PC-9 (cell line): ENCODE results near the gene TECTA. TPM values are rescaled to one million over a fixed set of nuclear protein-coding genes. Genes with fewer than 3 reads are reported as not detected.

Experiments used
- BruUV-seq: library from RNA; stranded (reverse); fragments of 400-500 nt; replicated peaks from 2 replicates; lab custom pipeline; 2021; lab: Mats Ljungman, UMichigan
- CTCF ChIA-PET: fragments of 300-600 bp; sonication (Branson Sonifier 250); formaldehyde crosslinking; loops from one replicate; lab custom pipeline; 2022; ENCODE audit warnings: antibody characterized with exemption; lab: Charles Lee
- POLR2A ChIA-PET: fragments of 300-600 bp; sonication (Branson Sonifier 250); formaldehyde crosslinking; loops from one replicate; lab custom pipeline; 2022; ENCODE audit warnings: antibody characterized with exemption; ENCODE audit not compliant: unreplicated experiment; lab: Charles Lee
- DNase-seq, 2 experiments: peaks; one replicate each; pipeline versions ENCODE4 v3.0.0 to v3.0.0-alpha.2; 2015 to 2022; ENCODE audit warnings: mixed read lengths in 1 of 2
- H2AFZ ChIP-seq: fragments of 200-600 bp; sonication (generic); 2 replicates; pipeline ENCODE4 v1.8.1; 2017; ENCODE audit warnings: antibody characterized with exemption
- H3F3A ChIP-seq: fragments of 200-600 bp; sonication (generic); 2 replicates; pipeline ENCODE4 v1.8.1; 2017; ENCODE audit warnings: antibody characterized with exemption, mild to moderate bottlenecking, low read depth; ENCODE audit not compliant: insufficient read depth
- H3K27ac ChIP-seq: fragments of 200-600 bp; sonication (generic); 2 replicates; pipeline ENCODE4 v1.6.1; 2016; ENCODE audit warnings: mixed run types
- H3K27me3 ChIP-seq: fragments of 200-600 bp; sonication (generic); 2 replicates; pipeline ENCODE4 v1.6.1; 2016; ENCODE audit warnings: low read depth, mixed run types; ENCODE audit not compliant: insufficient read depth
- H3K36me3 ChIP-seq: fragments of 200-600 bp; sonication (generic); 2 replicates; pipeline ENCODE4 v1.6.1; 2016; ENCODE audit warnings: low read depth, mixed run types
- H3K4me1 ChIP-seq: fragments of 200-600 bp; sonication (generic); replicated peaks from 2 replicates; pipeline ENCODE4 v1.6.1; 2016; ENCODE audit warnings: mixed run types; ENCODE audit not compliant: insufficient read depth
- H3K4me2 ChIP-seq: fragments of 200-600 bp; sonication (generic); 2 replicates; pipeline ENCODE4 v1.6.1; 2017; ENCODE audit warnings: mixed run types
- H3K4me3 ChIP-seq: fragments of 200-600 bp; sonication (generic); 2 replicates; pipeline ENCODE4 v1.6.1; 2016; ENCODE audit warnings: mixed run types
- H3K79me2 ChIP-seq: fragments of 200-600 bp; sonication (generic); 2 replicates; pipeline ENCODE4 v1.6.1; 2017; ENCODE audit warnings: low read depth, mixed run types
- H3K9me2 ChIP-seq: fragments of 200-600 bp; sonication (generic); 2 replicates; pipeline ENCODE4 v1.8.1; 2017; ENCODE audit warnings: mild to moderate bottlenecking; ENCODE audit not compliant: insufficient read depth
- H3K9me3 ChIP-seq: fragments of 200-600 bp; sonication (generic); 2 replicates; pipeline ENCODE4 v1.8.1; 2016; ENCODE audit warnings: low read depth; ENCODE audit not compliant: insufficient read depth
- H4K20me1 ChIP-seq: fragments of 200-600 bp; sonication (generic); 2 replicates; pipeline ENCODE4 v1.8.1; 2017; ENCODE audit not compliant: insufficient read depth
- EZH2 ChIP-seq: fragments of 200-600 bp; sonication (generic); IDR thresholded peaks from 2 replicates; pipeline ENCODE4 v1.8.0; 2017; ENCODE audit warnings: antibody characterized with exemption, low read depth
- intact Hi-C: fragments of 100-400 bp; cut with micrococcal nuclease; formaldehyde crosslinking; loops from one replicate; pipeline ENCODE4 v1.10.0; 2022; ENCODE audit not compliant: unreplicated experiment
- total RNA-seq: library from RNA; stranded (reverse); gene quantifications from 2 replicates; pipeline ENCODE4 v1.2.3, GENCODE V29; 2021
- TF ChIP-seq, protein P1 (sequence below): fragments of 200-600 bp; sonication (generic); conservative IDR thresholded peaks from 2 replicates; pipeline ENCODE4 v1.6.1; 2017; ENCODE audit warnings: mixed run types, antibody characterized with exemption, mild to moderate bottlenecking, moderate library complexity

TECTA gene
- total RNA-seq, 1 experiment from 2014 or later = 0.04 TPM

DNA sequence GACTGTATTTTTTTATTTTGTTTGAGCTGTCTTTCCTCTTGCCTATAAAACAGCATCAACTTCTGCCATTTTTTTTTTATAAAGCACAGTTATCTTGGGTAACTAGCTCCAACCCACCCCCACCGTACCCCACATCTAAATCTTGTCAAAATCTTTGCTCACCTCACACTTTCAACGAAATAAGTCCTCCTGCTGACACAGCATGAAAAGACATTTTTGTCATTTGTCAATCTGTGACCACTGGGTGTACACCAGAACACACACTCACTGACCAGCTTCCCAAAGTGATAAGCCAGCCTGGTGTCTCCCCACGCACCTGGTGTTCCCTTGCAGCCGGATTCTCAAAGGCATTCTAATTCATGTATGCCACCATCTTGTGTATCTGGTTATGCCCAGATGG, 1.7 kb upstream of the TECTA start:
- Histone ChIP-seq H3K27me3 (peaks cover 67% of the 10 kb centered on the region), H3K4me2 (no peak overlapping the region), H3K27ac (no peak overlapping the region), H3K4me3 (no peak overlapping the region), H3K36me3 (no peaks in the 10 kb centered on the region), H3K9me2 (no peaks in the 10 kb centered on the region), H3K79me2 (no peaks in the 10 kb centered on the region), H3K9me3 (no peaks in the 10 kb centered on the region), H3K4me1 (no peaks in the 10 kb centered on the region), H2AFZ (no peak overlapping the region), H4K20me1 (no peaks in the 10 kb centered on the region), H3F3A (no peaks in the 10 kb centered on the region)
- TF ChIP-seq EZH2 = no peak
- TF ChIP-seq, protein P1, sequence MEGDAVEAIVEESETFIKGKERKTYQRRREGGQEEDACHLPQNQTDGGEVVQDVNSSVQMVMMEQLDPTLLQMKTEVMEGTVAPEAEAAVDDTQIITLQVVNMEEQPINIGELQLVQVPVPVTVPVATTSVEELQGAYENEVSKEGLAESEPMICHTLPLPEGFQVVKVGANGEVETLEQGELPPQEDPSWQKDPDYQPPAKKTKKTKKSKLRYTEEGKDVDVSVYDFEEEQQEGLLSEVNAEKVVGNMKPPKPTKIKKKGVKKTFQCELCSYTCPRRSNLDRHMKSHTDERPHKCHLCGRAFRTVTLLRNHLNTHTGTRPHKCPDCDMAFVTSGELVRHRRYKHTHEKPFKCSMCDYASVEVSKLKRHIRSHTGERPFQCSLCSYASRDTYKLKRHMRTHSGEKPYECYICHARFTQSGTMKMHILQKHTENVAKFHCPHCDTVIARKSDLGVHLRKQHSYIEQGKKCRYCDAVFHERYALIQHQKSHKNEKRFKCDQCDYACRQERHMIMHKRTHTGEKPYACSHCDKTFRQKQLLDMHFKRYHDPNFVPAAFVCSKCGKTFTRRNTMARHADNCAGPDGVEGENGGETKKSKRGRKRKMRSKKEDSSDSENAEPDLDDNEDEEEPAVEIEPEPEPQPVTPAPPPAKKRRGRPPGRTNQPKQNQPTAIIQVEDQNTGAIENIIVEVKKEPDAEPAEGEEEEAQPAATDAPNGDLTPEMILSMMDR = no peak
- intact Hi-C loops = no loop called here
- CTCF ChIA-PET = no interaction called here
- no peak for DNase-seq
- no TSS peak for BruUV-seq
- POLR2A ChIA-PET = no interaction called here

DNA sequence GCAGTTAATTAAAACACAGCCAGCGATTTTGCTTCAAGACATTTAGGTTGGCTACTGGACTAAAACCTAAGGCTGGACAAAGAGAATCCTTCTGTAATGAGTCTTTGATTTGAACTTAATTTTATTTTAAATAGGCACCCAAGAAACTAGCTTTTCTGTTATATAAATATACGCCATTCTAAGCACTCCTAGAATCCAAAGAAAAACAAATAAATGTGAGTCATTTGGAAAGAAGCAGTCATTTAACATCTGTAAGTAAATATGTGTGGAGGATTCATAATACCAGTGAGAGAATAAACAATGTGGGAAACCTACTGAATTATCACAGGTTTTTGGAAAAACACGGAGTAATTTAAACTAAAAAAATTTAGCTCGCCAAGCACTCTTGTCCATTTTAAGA, 1.2 kb upstream of the TECTA start:
- Histone ChIP-seq H3K36me3 (no peaks in the 10 kb centered on the region), H2AFZ (no peak overlapping the region), H3K79me2 (no peaks in the 10 kb centered on the region), H3K4me1 (no peaks in the 10 kb centered on the region), H3K27ac (no peak overlapping the region), H3K4me3 (no peak overlapping the region), H3K9me3 (no peaks in the 10 kb centered on the region), H3K9me2 (no peaks in the 10 kb centered on the region), H4K20me1 (no peaks in the 10 kb centered on the region), H3K27me3 (peaks cover 72% of the 10 kb centered on the region), H3K4me2 (no peak overlapping the region), H3F3A (no peaks in the 10 kb centered on the region)
- TF ChIP-seq EZH2 = no peak
- TF ChIP-seq, protein P1 = no peak
- CTCF ChIA-PET = no interaction called here
- POLR2A ChIA-PET = no interaction called here
- intact Hi-C loops = no loop called here
- no peak for DNase-seq
- no TSS peak for BruUV-seq

DNA sequence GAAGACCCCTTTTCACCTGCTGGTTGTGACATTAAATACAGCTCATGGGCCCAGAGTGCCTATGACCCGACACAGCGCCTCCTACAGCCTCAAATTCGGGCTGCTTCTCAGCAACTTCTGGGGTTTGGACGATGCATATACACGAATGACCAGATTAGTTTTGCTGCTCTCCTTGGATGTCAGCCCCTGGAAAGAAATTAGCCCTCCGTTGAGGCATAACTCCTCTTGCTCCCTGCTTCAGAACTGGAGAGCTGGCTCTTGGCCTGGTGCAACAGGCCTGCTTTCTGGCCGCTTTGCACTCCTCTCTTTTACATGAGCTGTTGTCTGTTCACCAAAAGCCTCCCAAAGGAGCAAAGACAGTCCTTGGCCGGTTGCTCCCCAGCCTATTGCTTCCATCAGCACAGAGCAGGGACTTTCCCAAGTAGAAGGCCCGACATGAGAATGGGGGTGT, 3.3 kb downstream of the TECTA start:
- no TSS peak for BruUV-seq
- H3K4me1 ChIP-seq = no peaks in the 10 kb centered on the region
- TF ChIP-seq EZH2 = no peak
- TF ChIP-seq, protein P1 = 0 out of 2 replicates have a peak, but pooled peaks have one; percentile 21
- no peaks in the 10 kb centered on the region for H3F3A ChIP-seq
- ChIA-PET CTCF (no interaction called here), POLR2A (no interaction called here)
- H2AFZ ChIP-seq = no peak overlapping the region
- H3K4me3 ChIP-seq = no peak overlapping the region
- no peaks in the 10 kb centered on the region for H3K9me2 ChIP-seq
- no peak overlapping the region for H3K27ac ChIP-seq
- H3K4me2 ChIP-seq = no peak overlapping the region
- no peaks in the 10 kb centered on the region for H3K9me3 ChIP-seq
- H4K20me1 ChIP-seq = no peaks in the 10 kb centered on the region
- intact Hi-C loops = no loop called here
- no peaks in the 10 kb centered on the region for H3K36me3 ChIP-seq
- H3K27me3 ChIP-seq = peaks cover 95% of the 10 kb centered on the region
- H3K79me2 ChIP-seq = no peaks in the 10 kb centered on the region
- DNase-seq = no peak
